ENCODE data around the gene PHF14.

- TF ChIP-seq ESRRG (CRISPR knock-in tag; IDR thresholded peaks at IDR 0.05) = 0 out of 2 replicates have a peak, but pooled peaks have one; percentile 42
- TF ChIP-seq CREB5 (CRISPR knock-in tag; IDR thresholded peaks at IDR 0.05; ENCODE audit: low read depth) = no peak
- TF ChIP-seq TCF4 (CRISPR knock-in tag; IDR thresholded peaks at IDR 0.05; ENCODE audit: borderline replicate concordance) = no peak
- TF ChIP-seq CSRNP3 (CRISPR knock-in tag; IDR thresholded peaks at IDR 0.05) = no peak
- TF ChIP-seq GLIS3 (CRISPR knock-in tag; IDR thresholded peaks at IDR 0.05) = no peak
Observed at GRCh38 chr7:10973942-10974911, 555 bp downstream of the PHF14 start.
